ENCODE measurements around the gene LIG1.

- TF ChIP-seq CTCF (IDR thresholded peaks at IDR 0.05) (no peak), POLR2A (IDR thresholded peaks at IDR 0.05) (no peak), EP300 (IDR thresholded peaks at IDR 0.05) (no peak)
Observed at GRCh38 chr19:48120505-48120904, 49.6 kb downstream of the LIG1 start.
